GM18870 (cell line): ENCODE data around the gene PRMT2.
"Not testable (repeated sequence)": the region's sequence is repeated elsewhere in the genome, so short reads cannot be mapped to it uniquely, and the experiment has no call there.

Experiments
- ATAC-seq: cut with Tn5 transposase; IDR thresholded peaks from one replicate; pipeline ENCODE4 v1.9.1; 2021; ENCODE audit warnings: moderate library complexity; ENCODE audit not compliant: unreplicated experiment

The PRMT2 gene

GRCh38 chr21:46617267-46618051, 18.0 kb upstream of the PRMT2 start:
- no peak for ATAC-seq

DNA sequence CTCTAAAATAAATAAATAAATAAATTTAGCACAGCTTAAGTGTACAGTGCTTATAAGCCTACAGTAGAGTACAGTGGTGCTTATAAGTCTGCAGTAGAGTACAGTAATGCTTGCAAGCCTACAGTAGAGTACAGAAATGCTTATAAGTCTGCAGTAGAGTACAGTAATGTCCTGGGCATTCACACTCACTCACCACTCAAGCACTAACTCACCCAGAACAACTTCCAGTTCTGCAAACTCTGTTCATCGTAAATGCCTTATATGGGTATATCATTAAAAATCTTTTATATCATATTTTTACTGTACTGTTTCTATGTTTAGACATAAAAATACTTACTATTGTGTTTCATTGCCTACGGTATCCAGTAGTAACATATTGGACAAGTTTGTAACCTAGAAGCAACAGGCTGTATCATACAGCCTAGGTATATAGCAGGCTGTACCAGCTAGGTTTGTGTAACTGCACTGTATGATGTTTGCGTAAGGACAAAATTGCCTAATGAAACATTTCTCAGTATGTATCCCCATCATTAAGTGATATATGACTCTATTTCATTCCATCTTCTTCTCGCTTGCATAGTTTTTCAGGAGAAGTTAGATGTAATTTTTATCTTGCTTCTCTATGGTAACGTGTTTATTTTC, 16.6 kb upstream of the PRMT2 start:
- ATAC-seq: no peak

DNA sequence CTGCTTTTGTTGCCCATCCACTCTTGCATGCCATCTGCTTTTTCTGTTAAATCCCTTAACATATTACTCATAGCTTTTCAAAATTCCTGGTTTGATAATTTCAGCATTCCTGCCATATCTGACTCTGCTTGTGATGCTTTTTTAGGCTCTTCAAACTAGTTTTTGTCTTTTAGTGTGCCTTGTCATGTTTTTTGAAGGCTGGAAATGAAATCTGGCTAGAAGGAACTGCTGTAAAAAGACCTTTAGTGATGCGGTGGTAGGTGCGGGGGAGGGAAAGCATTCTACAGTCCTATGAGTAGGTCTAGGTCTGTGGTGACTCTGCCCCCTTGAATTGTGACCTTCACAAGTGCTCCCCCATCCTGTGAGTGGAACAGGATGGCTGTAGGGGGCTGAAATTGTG, 15.6 kb upstream of the PRMT2 start:
- no peak for ATAC-seq

DNA sequence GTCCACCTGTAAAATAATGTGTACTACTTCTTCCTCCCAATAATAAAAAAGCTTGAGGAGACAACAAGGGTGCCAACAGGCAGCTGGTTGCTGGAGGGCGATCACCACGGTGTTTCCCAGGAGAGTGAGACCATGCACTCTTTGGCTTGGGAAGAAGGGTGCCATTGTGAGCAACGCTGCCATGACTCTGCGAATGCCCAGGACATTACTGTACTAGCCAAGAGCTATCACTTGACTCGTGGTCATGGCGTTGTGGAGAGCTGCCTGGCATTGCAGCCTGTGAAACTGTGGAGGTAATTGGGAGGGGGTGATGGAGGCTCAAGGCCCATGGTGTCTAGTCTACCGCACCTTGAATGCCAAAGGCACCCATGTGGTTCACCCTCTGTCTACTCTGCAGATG, 14.6 kb upstream of the PRMT2 start:
- ATAC-seq: no peak

- ATAC-seq: no peak
Observed at GRCh38 chr21:46621457-46622182, 13.9 kb upstream of the PRMT2 start.

- ATAC-seq: no peak
Observed at GRCh38 chr21:46622226-46622625, 13.2 kb upstream of the PRMT2 start.

DNA sequence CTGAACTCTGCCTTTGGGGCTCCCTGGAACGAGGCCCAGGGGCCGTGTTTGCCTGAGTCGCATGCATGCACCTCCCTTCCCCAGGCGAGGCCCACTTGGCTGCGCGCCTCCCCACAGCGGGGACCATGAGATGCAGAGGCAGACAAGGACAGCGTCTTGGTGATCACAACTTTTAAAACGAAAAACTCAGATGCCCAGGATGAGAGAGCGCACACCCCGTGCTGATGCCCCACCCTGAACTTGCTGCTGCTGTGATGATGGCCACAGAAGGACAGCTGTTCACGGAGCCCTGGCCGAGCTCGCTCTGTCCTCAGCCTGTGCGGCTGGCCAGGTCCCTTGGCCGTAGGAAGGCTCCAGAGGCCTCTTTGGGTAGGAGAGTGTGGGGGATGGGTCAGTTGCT, 11.4 kb upstream of the PRMT2 start:
- ATAC-seq: no peak

- ATAC-seq: no peak
Observed at GRCh38 chr21:46625759-46626158, 9.7 kb upstream of the PRMT2 start.

GRCh38 chr21:46626536-46626935, 8.9 kb upstream of the PRMT2 start:
- ATAC-seq: no peak

GRCh38 chr21:46626975-46627501, 8.4 kb upstream of the PRMT2 start:
- no peak for ATAC-seq

- no peak for ATAC-seq
Observed at GRCh38 chr21:46627726-46628125, 7.7 kb upstream of the PRMT2 start.

- no peak for ATAC-seq
Observed at GRCh38 chr21:46628868-46629267, 6.6 kb upstream of the PRMT2 start.

DNA sequence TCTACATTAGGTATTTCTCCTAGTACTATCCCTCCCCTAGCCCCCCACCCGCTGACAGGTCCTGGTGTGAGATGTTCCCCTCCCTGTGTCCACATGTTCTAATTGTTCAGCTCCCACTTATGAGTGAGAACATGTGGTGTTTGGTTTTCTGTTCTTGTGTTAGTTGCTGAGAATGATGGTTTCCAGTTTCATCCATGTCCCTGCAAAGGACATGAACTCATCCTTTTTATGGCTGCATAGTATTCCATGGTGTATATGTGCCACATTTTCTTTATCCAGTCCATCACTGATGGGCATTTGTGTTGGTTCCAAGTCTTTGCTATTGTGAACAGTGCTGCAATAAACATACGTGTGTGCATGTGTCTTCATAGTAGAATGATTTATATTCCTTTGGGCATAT, 4.6 kb upstream of the PRMT2 start:
- not testable (repeated sequence) for ATAC-seq

DNA sequence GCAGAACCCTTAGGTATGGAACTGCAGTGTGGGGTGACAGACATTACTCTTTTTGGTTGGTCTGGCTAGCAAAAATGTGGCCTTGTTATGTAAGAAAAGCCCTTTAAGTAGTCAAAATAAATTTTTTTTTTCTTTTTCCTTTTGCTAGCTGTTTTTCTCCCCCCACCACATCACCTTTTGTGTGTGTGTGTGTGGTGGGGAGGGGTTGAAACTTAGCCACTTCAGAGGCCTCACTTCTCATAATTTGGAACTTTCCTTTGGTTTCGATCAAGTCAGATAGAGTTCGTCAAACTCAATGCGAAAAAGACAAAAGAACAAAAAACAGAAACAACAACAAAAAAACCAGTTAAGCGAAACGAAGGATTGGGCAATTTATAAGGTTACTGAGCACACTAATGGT, 1.9 kb upstream of the PRMT2 start:
- ATAC-seq: no peak

- ATAC-seq: no peak
Observed at GRCh38 chr21:46634427-46634826, 1.0 kb upstream of the PRMT2 start.

GRCh38 chr21:46634966-46635323, 529 bp upstream of the PRMT2 start:
- ATAC-seq: peak; percentile 9

DNA sequence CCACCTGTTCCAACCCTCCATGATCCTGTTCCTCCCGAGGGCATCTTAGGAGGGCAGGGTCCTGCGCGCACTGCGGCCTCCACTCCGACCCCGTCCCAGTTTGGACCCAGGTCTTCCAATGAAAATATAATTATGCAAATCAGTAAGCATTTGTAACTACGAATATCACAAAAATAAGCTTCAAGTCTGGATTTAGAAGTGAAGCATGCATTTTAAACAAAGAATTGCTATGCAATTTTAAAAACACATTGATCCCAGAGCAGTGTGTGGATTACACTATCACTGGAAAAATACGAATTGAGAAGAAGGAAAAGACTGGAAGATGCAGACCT, 673 bp downstream of the PRMT2 start:
- no peak for ATAC-seq

DNA sequence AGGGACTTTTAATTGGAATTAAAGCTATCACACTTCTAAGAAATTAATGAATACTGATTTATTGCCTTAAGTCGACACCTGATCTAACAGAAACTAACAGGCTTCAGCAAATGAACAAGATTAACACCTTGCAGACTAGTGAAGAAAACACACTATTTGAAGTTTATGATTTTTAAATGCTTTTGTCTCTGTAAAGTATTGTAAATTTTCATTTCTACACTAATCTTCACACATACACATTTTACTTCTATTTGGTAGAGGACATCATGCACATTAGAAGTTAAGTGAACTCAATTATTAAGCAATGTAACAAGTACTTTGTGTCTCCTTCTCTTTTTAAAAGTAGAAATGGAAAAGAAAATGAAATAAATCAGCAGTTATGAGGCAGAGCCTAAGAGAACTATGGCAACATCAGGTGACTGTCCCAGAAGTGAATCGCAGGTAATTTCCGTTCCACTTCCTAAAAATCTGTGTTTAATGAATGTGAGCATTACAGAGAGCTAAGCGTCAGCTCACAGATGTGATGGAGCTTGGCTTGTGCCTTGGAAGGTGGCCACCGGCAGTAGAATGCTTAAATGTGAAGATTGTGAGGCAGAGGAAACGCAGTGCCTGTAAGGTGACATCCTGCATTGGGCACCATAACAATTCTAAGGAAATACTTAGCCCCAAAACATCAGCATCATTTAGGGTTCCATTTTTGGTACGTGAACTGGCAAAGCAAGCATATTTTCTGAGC, 1.2 kb downstream of the PRMT2 start:
- ATAC-seq: no peak

DNA sequence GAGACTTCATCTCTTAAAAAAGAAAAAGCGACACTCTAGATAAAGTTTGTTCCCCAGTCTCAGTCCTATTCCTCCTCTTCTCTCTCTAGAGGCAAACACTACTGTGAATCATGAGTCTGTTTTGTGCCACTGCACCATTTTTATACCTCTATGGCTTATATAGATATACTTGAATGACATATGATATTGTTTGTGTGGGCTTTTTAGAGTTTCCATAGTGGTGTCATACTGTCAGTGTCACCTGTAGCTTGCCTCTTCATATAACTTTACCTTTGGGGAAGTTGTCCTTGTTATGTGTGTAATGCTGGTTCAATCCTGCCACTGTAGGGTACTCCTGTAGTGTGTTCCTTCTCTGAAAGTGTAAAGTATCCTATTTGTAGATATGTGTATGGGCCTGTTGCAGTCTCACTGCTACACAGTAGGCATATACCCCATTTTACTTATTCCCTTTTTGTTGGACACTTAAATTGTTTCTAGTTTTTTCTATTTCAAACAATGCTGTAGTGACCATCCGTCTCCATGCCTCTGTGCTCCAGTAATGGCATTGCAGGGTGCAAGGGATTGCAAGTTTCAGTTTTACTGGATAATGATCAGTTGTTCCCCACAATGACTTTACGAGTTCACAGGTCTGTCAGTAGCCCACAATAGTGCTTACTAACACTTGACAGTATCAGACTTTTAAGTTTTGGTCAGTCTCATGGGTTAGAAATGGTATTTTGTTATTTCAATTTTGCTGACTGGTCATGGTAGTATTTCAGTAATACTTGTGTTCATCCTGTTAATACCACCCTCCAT, 2.7 kb downstream of the PRMT2 start:
- ATAC-seq: no peak
